ENCODE measurements around the gene VPS16. TPM values are rescaled to one million over a fixed set of nuclear protein-coding genes. Genes with fewer than 3 reads are reported as not detected.
A peak's percentile ranks its signal among the peaks of the same experiment; 100 is the strongest.

VPS16 gene
- polyA plus RNA-seq (ENCODE audit: insufficient read length in 4 of 4): 10 to 100 TPM; 35.6 to 42.6 (median 37.6) TPM

- peak; percentile 70 to 86 (median 78) for DNase-seq (ENCODE audit: low read depth in 4 of 4, low spot score in 3 of 4)
Measured at GRCh38 chr20:2840138-2840966, at the start of gene VPS16, which contains the start of gene PCED1A. Gene VPS16 (plus strand): TSS chr20:2840745. CDS start chr20:2840775, 30 bp downstream. Gene PCED1A (minus strand): TSS chr20:2840655. CDS start chr20:2839912, 743 bp downstream.

DNA sequence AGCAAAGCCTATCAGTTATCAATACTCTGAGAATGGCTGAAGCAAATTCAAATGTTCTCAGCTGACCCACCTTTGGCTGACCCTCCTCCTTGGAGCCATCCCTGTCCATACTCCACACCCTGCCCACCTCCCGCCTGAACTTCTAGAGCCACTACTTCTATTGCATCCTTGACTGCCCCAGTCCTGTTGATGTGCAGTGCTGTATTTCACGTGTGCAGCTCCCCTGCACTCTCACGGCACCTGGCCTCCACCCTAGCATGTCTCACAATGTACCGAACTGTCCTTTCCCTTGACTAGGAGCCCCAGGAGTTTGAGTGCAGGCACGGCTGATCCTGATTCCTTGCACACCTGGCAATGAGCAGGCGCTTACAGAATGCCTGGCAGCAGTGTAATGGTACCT is 47.1 kb upstream of the VPS16 start:
- no peak for DNase-seq (ENCODE audit: low read depth in 4 of 4, low spot score in 3 of 4)

DNA sequence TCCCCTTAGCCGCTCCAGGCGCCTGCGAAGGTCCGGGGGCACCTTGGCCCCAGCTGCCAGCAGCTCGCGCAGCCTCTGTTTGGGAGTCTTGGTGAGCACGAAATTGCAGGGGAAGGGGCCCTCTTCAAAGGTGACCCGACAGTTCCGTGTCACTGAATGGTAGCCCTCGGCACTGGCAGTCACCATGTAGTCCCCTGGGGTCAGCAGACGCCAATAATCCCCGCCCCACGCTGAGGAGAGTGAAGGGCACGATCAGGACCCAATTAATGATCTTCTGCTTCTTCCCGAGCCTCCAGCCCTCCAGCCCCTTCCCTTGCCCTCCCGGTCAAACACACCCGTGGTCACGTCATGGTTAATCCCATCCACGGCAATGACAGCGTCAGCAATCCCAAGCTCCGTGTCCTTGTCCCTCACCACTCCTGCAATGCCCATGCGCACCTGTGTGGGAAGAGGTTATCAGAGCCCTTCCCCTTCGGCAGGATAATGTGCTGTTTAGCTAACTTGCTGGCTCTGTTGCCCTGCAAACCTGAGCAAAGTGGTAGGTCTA is 46.3 kb upstream of the VPS16 start:
- DNase-seq (ENCODE audit: low read depth in 4 of 4, low spot score in 3 of 4): no peak

- no peak for DNase-seq (ENCODE audit: low read depth in 4 of 4, low spot score in 3 of 4)
Measured at GRCh38 chr20:2794866-2795447, 45.6 kb upstream of the VPS16 start.

DNA sequence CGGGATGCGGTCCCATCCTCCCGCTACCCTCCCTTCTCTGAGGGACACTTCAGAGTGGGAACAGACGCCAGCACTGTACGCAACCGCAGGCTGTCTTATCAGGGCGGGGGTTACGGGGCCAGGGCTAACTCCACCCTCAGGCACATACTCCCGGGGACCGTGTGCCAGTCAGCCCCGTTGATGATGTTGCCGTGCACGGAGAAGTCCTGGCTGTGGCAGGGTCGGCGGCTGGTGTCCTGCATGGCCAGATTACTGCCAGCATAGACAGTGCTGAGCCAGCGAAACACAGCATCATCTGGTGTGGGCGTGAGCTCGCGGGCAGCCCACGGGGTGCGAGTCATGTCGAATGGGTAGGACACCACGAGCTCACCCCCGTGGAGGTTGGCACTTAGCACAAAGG is 45.1 kb upstream of the VPS16 start:
- no peak for DNase-seq (ENCODE audit: low read depth in 4 of 4, low spot score in 3 of 4)

DNA sequence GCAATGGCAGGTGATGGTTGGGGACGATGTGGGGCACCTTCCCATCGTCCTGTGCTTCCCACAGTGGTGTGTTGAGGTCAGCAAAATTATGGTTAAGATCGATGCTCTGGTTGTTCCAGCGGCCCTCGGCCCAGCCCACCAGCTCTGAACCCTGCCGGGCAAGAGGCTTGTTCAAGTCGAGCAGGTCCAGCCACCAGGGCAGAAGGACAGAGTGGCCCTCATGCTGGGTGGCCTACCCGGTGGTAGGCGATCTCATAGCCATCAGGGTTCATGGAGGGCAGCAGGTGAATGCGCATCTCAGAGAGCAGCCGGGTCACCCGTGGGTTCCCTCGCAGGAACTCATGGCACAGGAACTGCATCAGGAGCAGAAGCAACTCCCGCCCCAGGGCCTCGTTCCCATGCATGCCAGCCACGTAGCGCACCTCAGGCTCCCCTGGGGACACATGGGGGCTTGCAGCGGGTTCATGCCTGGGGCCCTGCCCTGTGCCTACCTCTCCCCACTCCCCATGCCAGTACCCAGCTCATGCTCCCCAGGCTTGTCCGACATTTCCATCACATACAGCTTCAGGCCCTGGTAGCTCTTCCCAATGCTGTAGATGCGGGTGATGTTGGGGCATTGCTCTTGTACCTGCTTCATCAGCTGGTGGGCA is 44.4 kb upstream of the VPS16 start:
- DNase-seq (ENCODE audit: low read depth in 4 of 4, low spot score in 3 of 4): no peak

DNA sequence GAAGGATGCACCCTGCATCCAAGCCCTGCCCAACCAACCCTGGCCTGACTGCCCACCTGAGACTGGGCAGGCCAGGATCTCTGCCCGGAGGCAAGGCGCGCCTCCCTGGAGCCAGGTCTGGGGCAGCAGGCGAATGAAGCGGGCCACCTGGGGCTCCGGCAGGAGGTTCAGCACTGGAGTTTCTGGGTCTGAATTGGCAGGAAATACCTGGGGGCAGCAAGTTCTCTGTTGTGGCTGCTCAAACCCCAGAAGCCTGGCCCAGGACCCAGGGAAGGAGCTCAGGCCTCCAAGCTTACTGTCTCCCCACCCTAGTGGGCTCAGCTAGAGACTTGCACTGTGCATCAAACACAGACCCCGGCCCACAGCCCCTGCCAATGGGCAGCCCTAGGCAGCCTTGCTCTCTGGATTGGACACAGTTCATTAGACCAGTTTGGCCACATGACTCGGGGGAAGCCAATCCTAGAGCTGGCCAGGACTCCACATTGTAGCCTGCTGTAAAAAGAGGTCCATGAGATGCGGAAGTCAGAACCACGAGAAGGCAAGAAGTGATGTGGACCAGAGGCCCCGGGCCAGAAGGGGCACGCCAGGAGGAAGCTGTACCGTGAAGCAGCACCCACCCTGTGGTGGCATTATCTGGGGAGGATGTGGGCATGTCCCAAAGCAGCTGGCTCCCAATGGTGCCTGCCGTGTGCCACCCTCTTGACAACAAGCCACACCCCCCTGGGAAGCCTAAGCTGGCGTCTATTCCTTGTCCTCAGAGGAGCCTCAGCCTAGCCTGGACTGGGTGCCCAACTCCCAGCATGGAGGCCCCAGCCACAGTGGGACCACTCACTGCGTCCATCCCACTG is 43.2 kb upstream of the VPS16 start:
- DNase-seq (ENCODE audit: low read depth in 4 of 4, low spot score in 3 of 4): no peak

- no peak for DNase-seq (ENCODE audit: low read depth in 4 of 4, low spot score in 3 of 4)
Measured at GRCh38 chr20:2798095-2798805, 42.3 kb upstream of the VPS16 start.

DNA sequence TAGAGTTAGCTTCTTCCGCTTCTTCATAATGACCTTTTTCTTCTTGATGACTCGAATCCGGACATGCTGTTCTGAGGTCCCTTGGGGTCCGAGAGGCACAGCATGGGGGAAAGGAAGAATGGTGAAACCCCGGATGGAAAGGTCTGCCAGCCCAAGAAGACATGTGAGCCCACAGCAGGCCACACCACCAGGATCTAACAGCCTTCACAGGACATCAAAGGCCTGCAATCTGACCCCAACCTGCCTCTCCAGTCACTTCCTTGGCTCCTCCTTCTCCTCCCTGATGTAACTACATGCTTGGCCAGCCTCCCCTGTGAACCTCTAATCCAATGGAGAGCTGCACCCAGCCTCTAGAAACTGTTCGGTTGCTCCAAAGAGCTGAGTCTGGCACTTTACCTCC is 41.7 kb upstream of the VPS16 start:
- DNase-seq (ENCODE audit: low read depth in 4 of 4, low spot score in 3 of 4): no peak

DNA sequence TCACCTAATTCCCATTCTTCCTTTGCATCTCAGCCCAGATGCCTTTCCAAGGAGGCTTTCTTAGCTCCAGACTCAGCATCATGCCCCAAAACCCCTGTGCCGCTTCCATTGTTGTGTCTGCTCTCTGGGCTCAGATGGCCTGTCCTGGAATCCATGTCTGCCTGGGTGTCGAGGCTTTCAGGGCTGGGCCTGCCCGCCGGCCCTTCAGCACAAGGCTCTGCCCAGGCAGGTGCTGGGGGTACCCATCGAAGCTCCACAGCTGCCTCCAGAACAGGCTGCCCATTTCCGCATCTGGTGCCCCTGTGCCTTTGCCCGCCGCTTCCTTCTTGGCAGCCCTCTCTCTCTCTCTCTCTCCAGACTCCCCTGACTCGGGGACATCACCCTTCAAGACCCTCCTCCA is 41.3 kb upstream of the VPS16 start:
- no peak for DNase-seq (ENCODE audit: low read depth in 4 of 4, low spot score in 3 of 4)

DNA sequence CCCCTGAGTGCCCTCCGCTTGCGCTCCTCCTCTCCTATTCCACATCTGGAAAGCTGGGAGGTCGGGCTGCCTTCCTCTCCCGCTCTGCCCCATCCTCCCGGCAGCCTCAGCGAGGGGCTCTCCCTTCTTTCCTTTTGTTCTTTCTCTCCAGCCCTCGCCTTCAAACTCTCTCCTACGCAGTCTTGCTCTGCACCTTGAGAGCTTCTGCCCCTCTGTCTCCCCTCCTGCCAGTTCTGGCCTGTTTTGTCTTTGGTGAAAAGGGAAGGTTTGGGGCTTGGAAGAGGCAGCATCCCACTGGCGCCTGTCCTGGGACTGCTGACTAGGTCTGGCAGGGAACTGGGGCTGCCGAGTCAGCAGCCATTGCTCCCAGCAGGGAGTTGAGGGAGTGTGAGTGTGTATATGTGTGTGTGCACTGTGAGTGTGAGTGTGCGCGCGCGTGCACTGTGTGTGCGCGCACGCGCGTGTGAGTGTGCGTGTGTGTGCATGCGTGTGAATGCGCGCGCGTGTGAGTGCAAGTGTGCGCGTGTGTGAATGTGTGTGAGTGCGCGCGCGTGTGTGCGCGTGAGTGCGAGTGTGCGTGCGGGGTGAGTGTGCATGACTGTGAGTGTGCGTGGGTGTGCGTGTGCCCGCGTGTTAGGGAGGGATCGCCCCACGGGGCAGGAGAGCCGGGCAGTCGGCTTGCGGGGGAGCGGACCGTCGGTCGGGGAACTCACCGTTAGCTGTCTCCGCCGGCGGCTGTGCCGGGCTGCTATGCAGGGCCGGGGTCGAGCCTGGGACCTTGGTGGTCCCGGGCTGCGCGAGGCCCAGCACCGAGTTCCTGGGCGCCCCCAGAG is 40.6 kb upstream of the VPS16 start:
- no peak for DNase-seq (ENCODE audit: low read depth in 4 of 4, low spot score in 3 of 4)

DNA sequence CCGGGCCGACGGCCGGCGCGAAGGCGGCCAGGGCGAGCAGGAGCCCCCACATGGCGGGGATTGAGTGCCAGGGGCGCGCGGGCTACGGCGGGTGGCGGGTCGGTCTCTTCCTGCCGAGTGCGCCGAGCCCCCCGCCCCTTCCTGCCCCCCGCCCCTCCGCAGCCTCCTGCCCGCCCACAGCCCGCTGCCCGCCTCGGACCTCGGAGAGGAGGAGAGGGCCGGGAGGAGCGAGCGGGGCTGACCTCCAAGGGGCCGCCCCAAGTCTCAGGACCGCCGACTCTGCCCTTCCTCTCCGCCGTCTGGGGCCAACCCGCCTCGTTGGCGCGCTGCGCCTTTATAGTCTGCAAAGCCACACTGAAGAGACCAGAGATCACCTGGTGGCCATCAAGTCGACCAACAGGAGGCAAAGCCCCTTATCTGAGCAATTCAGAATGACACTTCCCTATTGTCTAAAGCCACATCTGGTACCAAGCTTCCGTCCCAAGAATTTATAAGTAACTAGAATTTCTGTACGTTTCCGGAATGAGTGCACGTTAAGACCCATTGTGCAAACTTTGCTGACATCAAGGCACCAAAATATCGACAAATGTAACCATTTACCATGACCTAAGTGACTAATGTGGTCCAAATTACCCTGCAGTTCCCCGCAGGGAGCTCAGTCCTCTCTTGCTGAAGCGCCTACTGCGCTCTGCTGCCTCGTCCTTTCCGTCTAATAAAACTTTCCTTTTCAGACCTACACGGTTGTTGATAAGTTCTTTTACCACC is 39.8 kb upstream of the VPS16 start, which contains the start of gene CPXM1:
TSS of gene CPXM1 (minus strand) at position 107 of the 765 bp plus-strand sequence. CDS start at position 52, 55 bp downstream.
- DNase-seq (ENCODE audit: low read depth in 4 of 4, low spot score in 3 of 4): no peak

DNA sequence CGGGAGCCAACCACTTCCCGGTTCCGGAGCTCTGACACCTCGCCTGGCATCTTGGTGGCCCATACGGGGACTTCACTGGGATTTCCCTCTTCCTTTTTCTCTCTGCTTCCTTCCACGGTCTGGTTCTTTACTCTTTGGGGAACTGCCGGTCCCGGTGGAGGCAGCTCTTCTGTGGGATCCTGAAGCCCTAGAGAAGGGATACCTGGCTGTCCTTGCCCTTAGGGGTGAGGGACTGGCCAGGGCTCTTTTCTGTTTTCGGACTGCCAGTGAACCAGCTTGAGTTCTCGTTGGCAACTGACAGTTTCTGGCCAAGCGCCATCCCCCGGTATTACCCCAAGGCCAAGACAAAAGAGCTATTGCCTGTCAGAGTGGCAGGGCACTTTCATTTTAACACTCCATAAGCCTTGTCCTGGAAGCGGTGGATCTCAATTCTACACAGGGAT is 39.2 kb upstream of the VPS16 start:
- no peak for DNase-seq (ENCODE audit: low read depth in 4 of 4, low spot score in 3 of 4)

DNA sequence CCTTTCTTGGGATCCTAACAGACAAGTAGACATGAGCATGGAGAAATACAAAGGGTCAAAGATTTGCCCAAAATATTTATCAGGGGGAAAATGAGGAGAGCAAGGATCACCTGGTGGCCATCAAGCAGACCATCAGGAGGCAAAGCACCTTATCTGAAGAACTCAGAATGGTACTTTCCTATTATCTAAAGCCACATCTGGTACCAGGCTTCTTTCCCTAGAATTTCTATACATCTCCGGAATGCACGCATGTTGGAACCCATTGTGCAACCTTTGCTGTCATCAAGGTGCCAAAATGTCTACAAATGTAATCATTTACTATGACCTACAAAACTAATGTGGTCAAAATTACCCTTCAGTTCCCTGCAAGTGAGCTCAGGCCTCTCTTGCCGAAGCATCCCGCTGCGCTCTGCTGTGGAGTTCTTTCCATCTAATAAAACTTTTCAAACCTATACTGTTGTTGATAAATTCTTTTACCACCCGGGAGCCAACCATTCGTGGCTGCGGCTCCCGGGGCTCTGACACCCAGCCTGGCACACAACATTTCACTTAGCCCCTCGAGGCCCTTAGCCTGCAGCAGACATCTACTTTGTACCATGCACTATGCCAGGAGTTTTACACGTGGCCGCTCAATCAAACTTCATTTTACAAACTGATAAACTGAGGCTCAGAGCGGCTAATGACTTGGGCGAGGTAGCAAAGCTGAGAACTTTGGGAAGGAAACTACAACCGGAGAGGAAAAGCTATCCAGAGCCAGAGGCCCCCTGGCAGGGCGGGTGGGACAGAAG is 36.3 kb upstream of the VPS16 start:
- no peak for DNase-seq (ENCODE audit: low read depth in 4 of 4, low spot score in 3 of 4)

DNA sequence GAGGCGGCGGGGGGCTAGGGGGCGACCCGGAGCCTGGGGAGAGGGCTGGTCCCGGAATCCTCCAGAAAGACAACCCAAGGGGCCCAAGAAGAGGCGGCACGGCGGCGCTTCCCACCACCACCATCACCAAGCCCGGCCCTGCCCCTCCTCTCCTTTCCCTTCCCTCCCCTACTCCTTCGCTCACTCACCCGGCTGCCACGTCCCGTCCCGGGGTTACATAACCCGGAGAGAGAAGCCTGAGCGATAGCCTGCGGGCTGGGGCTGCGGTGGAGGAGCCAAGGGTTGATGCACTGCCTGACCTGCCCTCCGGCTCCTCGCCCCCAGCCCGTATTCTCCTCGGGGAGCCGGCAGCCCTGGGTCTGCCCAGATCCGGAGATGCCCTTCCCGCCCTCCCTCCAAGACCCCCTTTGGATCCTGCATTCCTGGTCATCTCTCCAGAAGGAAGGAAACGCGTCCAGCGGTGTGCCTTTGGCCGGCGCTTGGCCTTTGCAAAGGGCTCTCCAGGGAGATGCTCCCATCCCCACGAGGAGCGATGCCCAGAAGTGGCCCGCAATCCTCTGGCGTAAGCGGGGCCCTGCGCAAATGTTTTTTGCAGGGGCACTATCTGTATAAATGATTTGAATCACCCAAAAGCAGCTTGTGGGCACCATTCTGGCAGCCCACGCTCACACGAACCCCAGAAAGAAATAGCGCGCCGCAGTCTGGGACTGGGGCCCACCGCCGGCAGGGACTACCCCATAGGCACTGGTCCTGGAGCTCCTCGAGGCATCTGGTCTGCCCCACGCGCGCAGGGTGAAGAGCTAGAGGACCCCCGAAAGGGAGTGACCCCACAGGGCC is 35.5 kb upstream of the VPS16 start:
- DNase-seq (ENCODE audit: low read depth in 4 of 4, low spot score in 3 of 4): no peak

DNA sequence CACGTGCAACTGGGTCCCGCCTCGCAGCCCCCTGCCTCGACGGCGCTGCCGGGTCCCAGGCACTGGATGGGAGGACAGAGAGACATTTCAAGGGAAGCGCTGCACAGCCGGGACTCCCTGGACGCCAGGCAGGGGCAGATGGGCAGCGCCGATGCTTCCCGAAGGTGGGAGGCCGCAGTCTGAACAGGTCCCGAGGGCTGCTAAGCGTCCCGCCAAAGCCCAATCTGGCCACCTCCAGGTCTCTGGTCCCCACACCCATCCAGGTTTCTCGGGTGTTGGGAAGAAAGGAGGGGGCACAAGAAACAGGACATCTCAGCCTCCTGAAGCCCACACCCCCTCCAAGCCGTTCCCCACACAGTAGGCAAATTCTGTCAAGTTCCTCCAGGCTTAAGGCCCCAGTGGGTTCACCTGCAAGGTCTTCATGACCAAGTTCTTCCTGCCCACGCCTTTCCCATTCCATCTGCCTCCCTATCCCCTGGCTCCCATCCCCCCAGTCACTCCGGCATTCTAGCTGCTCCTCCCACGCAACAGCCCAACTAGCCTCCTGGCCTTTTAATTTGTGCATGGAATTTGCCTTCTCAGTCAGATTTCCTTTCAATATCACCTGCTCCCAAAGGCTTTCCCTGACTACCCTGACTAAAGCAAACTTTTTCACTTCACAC is 34.7 kb upstream of the VPS16 start:
- DNase-seq (ENCODE audit: low read depth in 4 of 4, low spot score in 3 of 4): peak in 2 of 4 donors; percentile 40 to 52

Measured in right renal pelvis (tissue), 4 donors.